HEK293 (cell line): ENCODE measurements around the gene PCDH9.

Experiments
- CTCF ChIA-PET: fragments of 350-600 bp; formaldehyde crosslinking; extraction: SDS; loops from one replicate; lab custom pipeline; 2021; ENCODE audit warnings: antibody characterized with exemption; lab: Yijun Ruan, JAX
- POLR2A ChIA-PET: fragments of 300-600 bp; formaldehyde crosslinking; extraction: SDS; loops from one replicate; lab custom pipeline; 2020; ENCODE audit warnings: antibody characterized with exemption, inconsistent platforms; lab: Yijun Ruan, JAX
- H3K27ac ChIP-seq: fragments of 200-500 bp; sonication (Bioruptor generic); 2 replicates; pipeline ENCODE4 v1.5.1; 2014; ENCODE audit warnings: low read depth, low read length, control low read depth, inconsistent platforms; ENCODE audit errors: extremely low read depth
- H3K36me3 ChIP-seq, 2 experiments: fragments of 200-500 bp in 1 of 2; sonication (Bioruptor generic) in 1 of 2; 1 replicate in 1 of 2; 2 replicates in 1 of 2; pipeline ENCODE4 v1.5.1; 2014 to 2017; ENCODE audit warnings: inconsistent platforms in 2 of 2, low read length in 2 of 2; ENCODE audit not compliant: control insufficient read depth in 2 of 2, insufficient read depth in 1 of 2
- H3K4me1 ChIP-seq: fragments of 200-500 bp; sonication (Bioruptor generic); 2 replicates; pipeline ENCODE4 v1.5.1; 2014; ENCODE audit warnings: mild to moderate bottlenecking, low read length, inconsistent platforms; ENCODE audit not compliant: control insufficient read depth, insufficient read depth
- H3K4me3 ChIP-seq: 2 replicates; pipeline ENCODE4 v1.5.1; 2011; ENCODE audit warnings: low read depth, mild to moderate bottlenecking, control low read depth, low read length, moderate library complexity
- H3K9me3 ChIP-seq: fragments of 200-500 bp; sonication (Bioruptor generic); 2 replicates; pipeline ENCODE4 v1.5.1; 2014; ENCODE audit warnings: low read depth, low read length, inconsistent platforms; ENCODE audit not compliant: control insufficient read depth, insufficient read depth
- BCL11B ChIP-seq: fragments of 450-650 bp; formaldehyde crosslinking; IDR thresholded peaks from 2 replicates; pipeline ENCODE4 v1.5.1; 2016; ENCODE audit warnings: low read depth, missing biosample characterization, missing genetic modification characterization
- FEZF1 ChIP-seq: fragments of 450-650 bp; formaldehyde crosslinking; IDR thresholded peaks from 2 replicates; pipeline ENCODE4 v1.5.1; 2016; ENCODE audit warnings: missing biosample characterization, missing genetic modification characterization
- PRDM1 ChIP-seq: fragments of 450-650 bp; formaldehyde crosslinking; IDR thresholded peaks from 2 replicates; pipeline ENCODE4; 2016; ENCODE audit warnings: missing biosample characterization, missing genetic modification characterization
- TCF7L2 ChIP-seq: IDR thresholded peaks from 2 replicates; pipeline ENCODE4 v1.6.1; 2011; ENCODE audit warnings: low read depth, mild to moderate bottlenecking, inconsistent platforms, low read length, moderate library complexity, borderline replicate concordance
- TRIM28 ChIP-seq: IDR thresholded peaks from 2 replicates; pipeline ENCODE4 v1.6.1; 2011; ENCODE audit warnings: low read length, control low read depth, borderline replicate concordance
- WT1 ChIP-seq: fragments of 450-650 bp; formaldehyde crosslinking; IDR thresholded peaks from 2 replicates; pipeline ENCODE4 v1.5.1; 2016; ENCODE audit warnings: missing biosample characterization, missing genetic modification characterization
- ZBTB1 ChIP-seq: fragments of 450-650 bp; formaldehyde crosslinking; IDR thresholded peaks from 2 replicates; pipeline ENCODE4 v1.5.1; 2016; ENCODE audit warnings: missing biosample characterization, missing genetic modification characterization
- ZBTB11 ChIP-seq: fragments of 450-650 bp; formaldehyde crosslinking; conservative IDR thresholded peaks from 2 replicates; pipeline ENCODE4 v1.5.1; 2016; ENCODE audit warnings: low read depth, missing biosample characterization, missing genetic modification characterization
- ZBTB44 ChIP-seq: fragments of 450-650 bp; IDR thresholded peaks from 2 replicates; pipeline ENCODE4 v1.5.1; 2018; ENCODE audit warnings: missing biosample characterization, mild to moderate bottlenecking, missing genetic modification characterization
- ZEB2 ChIP-seq: fragments of 450-650 bp; formaldehyde crosslinking; IDR thresholded peaks from 2 replicates; pipeline ENCODE4 v1.5.1; 2016; ENCODE audit warnings: missing biosample characterization, missing genetic modification characterization
- ZNF132 ChIP-seq: fragments of 450-650 bp; formaldehyde crosslinking; IDR thresholded peaks from 2 replicates; pipeline ENCODE4 v1.5.1; 2017; ENCODE audit warnings: missing biosample characterization, missing genetic modification characterization, borderline replicate concordance
- ZNF155 ChIP-seq: fragments of 450-650 bp; formaldehyde crosslinking; IDR thresholded peaks from 2 replicates; pipeline ENCODE4 v1.5.1; 2016; ENCODE audit warnings: missing biosample characterization, missing genetic modification characterization
- ZNF169 ChIP-seq: fragments of 450-650 bp; formaldehyde crosslinking; IDR thresholded peaks from 2 replicates; pipeline ENCODE4 v1.5.1; 2016; ENCODE audit warnings: missing biosample characterization, missing genetic modification characterization
- ZNF2 ChIP-seq: fragments of 450-650 bp; formaldehyde crosslinking; IDR thresholded peaks from 2 replicates; pipeline ENCODE4 v1.5.1; 2016; ENCODE audit warnings: missing biosample characterization, missing genetic modification characterization
- ZNF239 ChIP-seq: fragments of 450-650 bp; formaldehyde crosslinking; IDR thresholded peaks from 2 replicates; pipeline ENCODE4 v1.5.1; 2016; ENCODE audit warnings: missing biosample characterization, missing genetic modification characterization
- ZNF24 ChIP-seq: fragments of 450-650 bp; formaldehyde crosslinking; IDR thresholded peaks from 2 replicates; pipeline ENCODE4 v1.5.1; 2016; ENCODE audit warnings: missing biosample characterization, missing genetic modification characterization
- ZNF366 ChIP-seq: fragments of 450-650 bp; formaldehyde crosslinking; conservative IDR thresholded peaks from 2 replicates; pipeline ENCODE4 v1.5.1; 2016; ENCODE audit warnings: missing biosample characterization, missing genetic modification characterization
- ZNF391 ChIP-seq: fragments of 450-650 bp; formaldehyde crosslinking; IDR thresholded peaks from 2 replicates; pipeline ENCODE4 v1.5.1; 2016; ENCODE audit warnings: low read depth, missing biosample characterization, missing genetic modification characterization, borderline replicate concordance
- ZNF394 ChIP-seq: fragments of 450-650 bp; formaldehyde crosslinking; IDR thresholded peaks from 2 replicates; pipeline ENCODE4 v1.5.1; 2016; ENCODE audit warnings: missing biosample characterization, missing genetic modification characterization, mild to moderate bottlenecking, moderate library complexity, borderline replicate concordance
- ZNF416 ChIP-seq: fragments of 450-650 bp; formaldehyde crosslinking; IDR thresholded peaks from 2 replicates; pipeline ENCODE4 v1.5.1; 2016; ENCODE audit warnings: missing biosample characterization, missing genetic modification characterization
- ZNF513 ChIP-seq: fragments of 450-650 bp; IDR thresholded peaks from 2 replicates; pipeline ENCODE4 v1.5.1; 2018; ENCODE audit warnings: missing biosample characterization, missing genetic modification characterization
- ZNF585B ChIP-seq: fragments of 450-650 bp; formaldehyde crosslinking; IDR thresholded peaks from 2 replicates; pipeline ENCODE4 v1.5.1; 2016; ENCODE audit warnings: missing biosample characterization, missing genetic modification characterization
- ZNF701 ChIP-seq: fragments of 450-650 bp; formaldehyde crosslinking; IDR thresholded peaks from 2 replicates; pipeline ENCODE4 v1.5.1; 2016; ENCODE audit warnings: missing biosample characterization, missing genetic modification characterization
- ZNF76 ChIP-seq: fragments of 450-650 bp; formaldehyde crosslinking; IDR thresholded peaks from 2 replicates; pipeline ENCODE4; 2016; ENCODE audit warnings: low read depth, missing biosample characterization, missing genetic modification characterization, borderline replicate concordance
- ZNF837 ChIP-seq: fragments of 450-650 bp; formaldehyde crosslinking; IDR thresholded peaks from 2 replicates; pipeline ENCODE4 v1.5.1; 2016; ENCODE audit warnings: missing biosample characterization, missing genetic modification characterization
- ZSCAN16 ChIP-seq: fragments of 450-650 bp; formaldehyde crosslinking; IDR thresholded peaks from 2 replicates; pipeline ENCODE4 v1.5.1; 2016; ENCODE audit warnings: missing biosample characterization, missing genetic modification characterization
- TF ChIP-seq, protein P1 (sequence below): fragments of 450-650 bp; formaldehyde crosslinking; IDR thresholded peaks from 2 replicates; pipeline ENCODE4 v1.5.0; 2017; ENCODE audit warnings: missing biosample characterization, missing genetic modification characterization, borderline replicate concordance
- TF ChIP-seq, protein P2 (sequence below): fragments of 450-650 bp; formaldehyde crosslinking; IDR thresholded peaks from 2 replicates; pipeline ENCODE4 v1.5.1; 2016; ENCODE audit warnings: missing biosample characterization, missing genetic modification characterization

Gene PCDH9

GRCh38 chr13:67204764-67205163, 25.4 kb downstream of the PCDH9 start:
- ChIA-PET CTCF (no interaction called here), POLR2A (no interaction called here)
- Histone ChIP-seq H3K27ac (no peak overlapping the region), H3K4me1 (no peaks in the 10 kb centered on the region), H3K36me3 (no peaks in the 10 kb centered on the region), H3K9me3 (no peaks in the 10 kb centered on the region), H3K4me3 (no peak overlapping the region)
- no peak for TF ChIP-seq ZNF155 (tag by site-specific recombination)
- peak; percentile 72 for TF ChIP-seq FEZF1 (tag by site-specific recombination)
- 0 out of 2 replicates have a peak, but pooled peaks have one; percentile 21 for TF ChIP-seq ZNF394 (tag by site-specific recombination)
- no peak for TF ChIP-seq ZSCAN16
- no peak for TF ChIP-seq ZNF169
- no peak for TF ChIP-seq ZNF837 (tag by site-specific recombination)
- TF ChIP-seq, protein P1, sequence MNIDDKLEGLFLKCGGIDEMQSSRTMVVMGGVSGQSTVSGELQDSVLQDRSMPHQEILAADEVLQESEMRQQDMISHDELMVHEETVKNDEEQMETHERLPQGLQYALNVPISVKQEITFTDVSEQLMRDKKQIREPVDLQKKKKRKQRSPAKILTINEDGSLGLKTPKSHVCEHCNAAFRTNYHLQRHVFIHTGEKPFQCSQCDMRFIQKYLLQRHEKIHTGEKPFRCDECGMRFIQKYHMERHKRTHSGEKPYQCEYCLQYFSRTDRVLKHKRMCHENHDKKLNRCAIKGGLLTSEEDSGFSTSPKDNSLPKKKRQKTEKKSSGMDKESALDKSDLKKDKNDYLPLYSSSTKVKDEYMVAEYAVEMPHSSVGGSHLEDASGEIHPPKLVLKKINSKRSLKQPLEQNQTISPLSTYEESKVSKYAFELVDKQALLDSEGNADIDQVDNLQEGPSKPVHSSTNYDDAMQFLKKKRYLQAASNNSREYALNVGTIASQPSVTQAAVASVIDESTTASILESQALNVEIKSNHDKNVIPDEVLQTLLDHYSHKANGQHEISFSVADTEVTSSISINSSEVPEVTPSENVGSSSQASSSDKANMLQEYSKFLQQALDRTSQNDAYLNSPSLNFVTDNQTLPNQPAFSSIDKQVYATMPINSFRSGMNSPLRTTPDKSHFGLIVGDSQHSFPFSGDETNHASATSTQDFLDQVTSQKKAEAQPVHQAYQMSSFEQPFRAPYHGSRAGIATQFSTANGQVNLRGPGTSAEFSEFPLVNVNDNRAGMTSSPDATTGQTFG (tag by site-specific recombination), result no peak
- no peak for TF ChIP-seq ZNF513 (tag by site-specific recombination)
- TF ChIP-seq ZNF24, result no peak
- TF ChIP-seq ZNF701 (tag by site-specific recombination), result no peak
- no peak for TF ChIP-seq ZNF2 (tag by site-specific recombination)
- TF ChIP-seq ZNF132 (tag by site-specific recombination), result no peak
- TF ChIP-seq ZBTB1, result no peak
- TF ChIP-seq ZNF585B (tag by site-specific recombination), result no peak
- no peak for TF ChIP-seq ZNF391 (tag by site-specific recombination)
- TF ChIP-seq ZNF366 (tag by site-specific recombination), result peak; percentile 63
- TF ChIP-seq TRIM28, result peak; percentile 40
- no peak for TF ChIP-seq ZBTB11 (tag by site-specific recombination)
- TF ChIP-seq ZBTB44 (tag by site-specific recombination), result peak; percentile 54
- TF ChIP-seq TCF7L2, result peak; percentile 81; the same call in 1 of the 2 replicates
- TF ChIP-seq BCL11B, result peak; percentile 81
- TF ChIP-seq ZNF416 (tag by site-specific recombination), result no peak
- no peak for TF ChIP-seq PRDM1 (tag by site-specific recombination)
- TF ChIP-seq ZEB2 (tag by site-specific recombination), result no peak
- TF ChIP-seq, protein P2, sequence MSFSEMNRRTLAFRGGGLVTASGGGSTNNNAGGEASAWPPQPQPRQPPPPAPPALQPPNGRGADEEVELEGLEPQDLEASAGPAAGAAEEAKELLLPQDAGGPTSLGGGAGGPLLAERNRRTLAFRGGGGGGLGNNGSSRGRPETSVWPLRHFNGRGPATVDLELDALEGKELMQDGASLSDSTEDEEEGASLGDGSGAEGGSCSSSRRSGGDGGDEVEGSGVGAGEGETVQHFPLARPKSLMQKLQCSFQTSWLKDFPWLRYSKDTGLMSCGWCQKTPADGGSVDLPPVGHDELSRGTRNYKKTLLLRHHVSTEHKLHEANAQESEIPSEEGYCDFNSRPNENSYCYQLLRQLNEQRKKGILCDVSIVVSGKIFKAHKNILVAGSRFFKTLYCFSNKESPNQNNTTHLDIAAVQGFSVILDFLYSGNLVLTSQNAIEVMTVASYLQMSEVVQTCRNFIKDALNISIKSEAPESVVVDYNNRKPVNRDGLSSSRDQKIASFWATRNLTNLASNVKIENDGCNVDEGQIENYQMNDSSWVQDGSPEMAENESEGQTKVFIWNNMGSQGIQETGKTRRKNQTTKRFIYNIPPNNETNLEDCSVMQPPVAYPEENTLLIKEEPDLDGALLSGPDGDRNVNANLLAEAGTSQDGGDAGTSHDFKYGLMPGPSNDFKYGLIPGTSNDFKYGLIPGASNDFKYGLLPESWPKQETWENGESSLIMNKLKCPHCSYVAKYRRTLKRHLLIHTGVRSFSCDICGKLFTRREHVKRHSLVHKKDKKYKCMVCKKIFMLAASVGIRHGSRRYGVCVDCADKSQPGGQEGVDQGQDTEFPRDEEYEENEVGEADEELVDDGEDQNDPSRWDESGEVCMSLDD (tag by site-specific recombination), result no peak
- TF ChIP-seq ZNF239 (tag by site-specific recombination), result no peak
- TF ChIP-seq ZNF76 (tag by site-specific recombination), result no peak
- TF ChIP-seq WT1, result peak; percentile 39; the same call in 1 of the 2 replicates
